Stimulated activated naive CD8-positive, alpha-beta T cell treated with anti-CD3 and anti-CD28 coated beads, Interleukin-15, Interleukin-2, amounts not matched to agents 100 U/mL and 50 U/mL, for 24 hours (primary cell): ENCODE results near the gene FRMD8.
"Not testable (repeated sequence)": the region's sequence is repeated elsewhere in the genome, so short reads cannot be mapped to it uniquely, and the experiment has no call there.

ENCODE experiments used
- ATAC-seq: fragments of 150-1000 bp; cut with Tn5 transposase; one replicate; pipeline ENCODE4 v1.10.0; 2021
- DNase-seq: peaks from one replicate; pipeline ENCODE4 v3.0.0; 2021

The FRMD8 gene

DNA sequence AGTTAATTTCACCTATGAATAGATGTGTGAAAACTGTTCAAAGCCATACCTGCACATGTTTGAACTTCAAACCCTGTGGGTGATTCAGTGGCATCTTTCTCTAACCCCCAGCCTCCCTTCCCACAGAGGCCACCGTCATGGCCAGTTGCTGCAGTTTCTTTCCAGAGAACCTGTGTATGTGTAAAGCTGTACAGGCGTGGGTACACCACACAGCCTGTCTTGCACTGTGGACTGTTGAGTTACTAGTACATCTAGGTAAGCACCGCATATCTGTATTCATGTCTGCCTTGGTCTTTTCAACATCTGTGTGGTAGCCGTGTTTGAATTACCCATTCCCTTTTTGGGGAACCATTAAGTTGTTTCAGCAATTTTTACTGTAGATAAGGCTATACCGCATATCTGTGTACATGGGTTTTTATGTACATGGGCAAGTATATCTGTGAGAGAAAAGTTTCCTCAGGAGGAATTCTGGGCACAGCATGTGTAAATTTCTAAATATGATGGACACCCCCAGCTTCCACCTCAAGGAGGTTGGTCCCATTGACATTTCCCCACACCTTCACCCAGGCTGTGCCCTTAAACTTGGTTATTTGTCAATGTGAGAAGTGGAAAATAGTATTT lies 50.1 kb downstream of the FRMD8 start:
- ATAC-seq (no peak), DNase-seq (no peak)

DNA sequence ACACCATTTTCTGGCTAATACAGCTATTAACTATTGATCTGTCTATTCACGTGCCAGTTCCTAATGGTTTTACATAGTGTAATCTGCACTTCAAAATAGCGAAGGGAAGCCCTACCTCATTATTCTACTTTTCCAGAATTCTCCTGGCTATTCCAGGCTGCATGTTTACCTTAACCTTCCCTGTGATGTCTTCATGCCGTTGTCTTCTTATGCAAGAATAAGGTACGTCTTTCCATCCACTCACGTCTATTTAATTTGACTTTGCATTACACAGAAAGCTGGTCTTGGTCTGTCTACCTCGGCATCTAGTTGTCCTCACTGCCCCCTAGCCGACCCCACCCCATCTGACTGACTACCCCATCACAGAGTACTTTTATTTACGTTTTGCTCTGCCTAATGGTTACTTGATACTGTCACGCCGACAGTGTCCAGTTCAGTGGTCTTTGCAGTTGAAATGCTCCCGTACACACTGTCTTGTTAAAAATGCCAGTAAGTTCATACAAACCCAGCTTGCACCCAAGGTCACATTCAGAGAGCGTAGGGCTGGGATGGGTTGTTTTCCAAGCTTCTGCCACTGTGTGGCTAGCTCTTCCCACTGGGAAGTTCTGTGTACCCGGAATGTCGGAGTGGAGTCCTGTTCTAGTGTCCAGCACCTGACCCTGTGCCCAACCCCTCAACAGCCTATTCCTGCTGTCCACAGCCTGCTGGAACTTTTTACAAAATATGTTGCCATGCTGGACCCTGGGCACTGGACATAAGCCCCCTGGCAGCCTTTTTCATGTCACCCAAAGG lies 51.2 kb downstream of the FRMD8 start:
- ATAC-seq (no peak), DNase-seq (no peak)

DNA sequence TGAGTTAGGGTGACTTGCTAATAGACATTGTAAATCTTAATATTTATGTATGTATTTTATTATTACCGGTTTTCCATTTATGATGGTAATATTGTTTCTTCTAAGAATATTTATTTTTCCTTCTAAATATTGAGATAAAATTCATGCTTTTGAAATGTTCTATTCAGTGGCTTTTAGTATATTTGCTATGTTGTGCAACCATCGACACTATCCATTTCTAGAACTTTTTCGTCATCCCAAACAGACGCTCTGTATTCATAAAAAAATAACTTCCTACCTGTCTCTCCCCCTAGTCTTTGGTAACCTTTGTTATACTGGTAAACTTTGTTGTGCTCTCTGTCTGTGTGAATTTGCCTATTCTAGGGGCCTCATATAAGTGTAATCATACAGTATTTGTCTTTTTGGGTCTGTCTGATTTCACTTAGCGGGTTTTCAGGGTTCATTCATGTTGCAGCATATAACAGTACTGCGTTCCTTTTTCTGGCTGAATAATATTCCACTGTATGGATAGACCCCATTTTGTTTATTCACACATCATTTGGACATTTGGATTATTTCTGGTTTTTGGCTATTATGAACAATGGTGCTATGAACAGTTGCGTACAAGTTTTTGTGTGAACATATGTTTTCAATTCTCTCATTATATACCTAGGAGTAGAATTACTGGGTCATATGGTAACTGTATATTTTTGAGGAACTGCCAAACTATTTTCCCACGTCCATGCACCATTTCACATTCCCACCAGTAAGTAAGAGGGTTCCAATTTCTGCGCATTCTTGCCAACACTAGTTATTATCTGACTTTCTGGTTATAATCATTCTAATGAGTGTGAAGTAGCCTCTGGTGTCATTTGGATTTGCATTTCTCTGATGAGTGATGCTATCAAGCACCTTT lies 52.1 kb downstream of the FRMD8 start:
- ATAC-seq = no peak
- DNase-seq = no peak

DNA sequence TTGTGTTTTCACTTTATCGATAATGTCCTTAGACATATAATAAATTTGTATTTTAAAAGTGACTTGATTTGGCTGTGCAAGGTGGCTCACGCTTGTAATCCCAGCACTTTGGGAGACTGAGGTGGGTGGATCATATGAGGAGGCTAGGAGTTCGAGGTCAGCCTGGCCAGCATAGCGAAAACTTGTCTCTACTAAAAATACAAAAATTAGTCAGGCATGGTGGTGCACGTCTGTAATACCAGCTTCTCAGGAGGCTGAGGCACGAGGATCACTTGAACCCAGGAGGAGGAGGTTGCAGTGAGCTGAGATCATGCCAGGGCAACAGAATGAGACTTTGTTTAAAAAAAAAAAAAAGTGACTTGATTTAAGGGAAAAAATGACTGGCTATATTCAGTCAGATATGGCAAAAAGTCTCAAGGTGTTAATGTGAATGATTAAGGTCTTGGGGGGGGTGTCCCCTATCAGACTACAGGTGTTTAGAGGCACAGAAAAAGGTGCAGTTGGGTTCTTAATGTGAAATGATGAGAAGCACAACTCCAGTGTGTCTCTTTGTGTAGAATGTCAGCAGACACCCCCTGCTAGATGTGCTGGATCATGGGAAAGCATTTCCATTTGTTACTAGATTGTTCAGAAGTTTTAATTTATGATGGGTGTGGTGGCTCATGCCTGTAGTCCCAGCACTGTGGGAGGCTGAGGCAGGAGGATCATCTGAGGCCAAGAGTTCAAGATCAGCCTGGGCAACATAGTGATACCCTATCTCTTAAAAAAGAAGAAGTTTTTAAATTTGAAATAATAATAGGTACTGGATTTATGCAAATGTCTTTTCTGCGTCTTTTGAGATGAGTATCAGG lies 53.1 kb downstream of the FRMD8 start:
- DNase-seq (no peak), ATAC-seq (peak; percentile 53)

DNA sequence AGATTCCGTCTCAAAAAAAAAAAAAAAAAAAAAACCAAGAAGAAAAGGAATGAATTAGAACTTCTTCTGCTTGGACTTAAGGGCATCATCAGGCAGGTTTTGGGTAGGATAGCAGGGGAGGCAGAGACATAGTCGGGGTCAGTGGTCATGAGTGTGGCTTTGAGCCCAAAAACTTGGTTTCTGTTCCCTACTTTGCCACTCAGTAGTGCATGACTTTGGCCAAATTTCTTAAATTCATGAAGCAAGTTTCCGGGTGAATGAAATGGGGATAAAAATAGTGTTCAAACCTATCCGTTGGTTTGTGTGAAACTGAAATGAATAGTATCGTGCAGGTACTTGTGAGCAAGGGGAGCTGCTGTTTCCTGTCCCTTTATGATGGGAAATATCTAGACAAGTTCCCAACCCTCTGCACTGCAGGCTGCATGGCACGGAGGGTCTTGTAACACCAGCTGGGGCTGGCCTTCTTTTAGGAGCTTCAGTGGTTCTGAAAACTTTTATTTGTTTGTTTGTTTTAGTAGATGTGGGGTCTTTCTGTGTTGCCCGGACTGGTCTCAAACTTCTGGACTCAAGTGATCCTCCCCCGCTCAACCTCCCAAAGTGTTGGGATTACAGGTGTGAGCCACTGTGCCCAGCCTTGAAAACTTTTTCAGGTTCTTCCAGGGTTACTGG lies 54.5 kb downstream of the FRMD8 start:
- ATAC-seq = peak; percentile 15
- DNase-seq = no peak

DNA sequence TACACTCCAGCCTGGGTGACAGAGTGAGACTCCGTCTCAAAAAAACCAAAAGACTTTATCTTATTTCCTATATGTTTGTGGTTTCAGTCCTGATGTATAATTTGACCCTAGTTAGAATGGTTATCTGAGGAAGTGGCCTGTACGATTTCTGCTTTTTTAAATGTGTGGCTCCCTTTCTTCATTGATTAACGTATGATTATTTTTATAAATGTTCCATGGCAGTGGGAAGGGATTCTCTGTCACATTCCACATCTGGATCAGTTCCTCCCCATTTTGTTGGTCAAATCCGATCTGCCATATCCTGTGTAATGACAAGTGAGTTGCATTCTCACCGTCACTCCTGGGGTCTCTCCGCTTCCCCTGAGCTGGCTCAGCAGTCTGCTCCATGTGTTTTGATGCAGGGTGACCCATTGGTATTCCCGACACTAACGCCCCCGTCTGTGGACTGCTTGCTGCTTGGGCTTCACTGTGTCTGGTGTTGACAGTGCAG lies 56.5 kb downstream of the FRMD8 start:
- no peak for ATAC-seq
- no peak for DNase-seq

DNA sequence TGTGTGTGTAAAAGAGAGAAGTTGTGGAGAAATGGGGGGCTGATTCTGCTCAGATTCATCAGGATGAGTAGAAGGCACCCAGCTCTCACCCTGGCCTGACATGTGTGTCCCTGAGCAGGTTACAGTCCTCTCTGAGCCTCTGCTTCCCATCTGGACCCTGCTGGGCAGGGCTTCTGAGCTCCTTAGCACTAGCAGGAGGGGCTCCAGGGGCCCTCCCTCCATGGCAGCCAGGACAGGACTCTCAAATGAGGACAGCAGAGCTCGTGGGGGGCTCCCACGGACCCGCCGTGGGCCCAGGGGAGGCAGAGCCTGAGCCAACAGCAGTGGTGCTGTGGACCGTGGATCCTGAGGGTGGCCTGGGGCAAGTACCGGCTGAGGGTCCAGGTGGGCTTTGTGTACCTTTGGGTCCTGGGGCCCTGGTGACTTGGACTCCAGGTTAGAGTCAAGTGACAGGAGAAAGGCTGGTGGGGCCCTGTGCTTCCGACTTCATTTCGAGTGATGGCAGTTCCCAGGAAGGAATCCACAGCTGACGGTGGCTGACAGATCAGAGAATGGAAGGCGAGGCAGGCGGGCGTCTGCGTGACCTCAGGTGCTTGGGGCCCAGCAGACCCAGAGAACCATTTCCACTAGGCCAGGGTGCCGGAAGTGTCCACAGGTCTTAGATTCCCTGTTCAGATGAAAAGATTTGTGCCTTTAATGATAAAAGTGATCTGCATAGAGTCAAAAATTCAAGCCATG lies 58.0 kb downstream of the FRMD8 start:
- no peak for DNase-seq
- ATAC-seq = no peak

DNA sequence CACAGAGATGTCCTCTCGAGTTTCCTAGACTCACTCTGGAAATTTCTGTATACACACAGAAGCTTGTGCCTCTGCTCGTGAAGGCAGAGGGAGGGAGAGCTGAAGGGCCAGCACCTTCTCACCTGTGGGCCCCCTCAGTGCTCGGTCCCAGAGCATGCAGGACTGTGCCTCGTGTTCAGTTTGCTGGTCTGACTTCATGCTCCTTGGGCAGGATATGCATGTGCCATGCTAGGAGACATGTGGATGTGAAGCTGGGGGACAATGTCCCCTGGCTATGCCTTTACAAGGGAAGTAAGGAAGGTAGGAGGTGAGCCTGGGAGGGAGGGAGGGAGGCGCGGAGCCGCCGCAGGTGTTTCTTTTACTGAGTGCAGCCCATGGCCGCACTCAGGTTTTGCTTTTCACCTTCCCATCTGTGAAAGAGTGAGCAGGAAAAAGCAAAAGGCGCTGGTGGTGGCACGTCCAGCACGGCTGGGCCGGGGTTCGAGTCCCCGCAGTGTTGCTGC lies 58.7 kb downstream of the FRMD8 start:
- no peak for DNase-seq
- no peak for ATAC-seq

DNA sequence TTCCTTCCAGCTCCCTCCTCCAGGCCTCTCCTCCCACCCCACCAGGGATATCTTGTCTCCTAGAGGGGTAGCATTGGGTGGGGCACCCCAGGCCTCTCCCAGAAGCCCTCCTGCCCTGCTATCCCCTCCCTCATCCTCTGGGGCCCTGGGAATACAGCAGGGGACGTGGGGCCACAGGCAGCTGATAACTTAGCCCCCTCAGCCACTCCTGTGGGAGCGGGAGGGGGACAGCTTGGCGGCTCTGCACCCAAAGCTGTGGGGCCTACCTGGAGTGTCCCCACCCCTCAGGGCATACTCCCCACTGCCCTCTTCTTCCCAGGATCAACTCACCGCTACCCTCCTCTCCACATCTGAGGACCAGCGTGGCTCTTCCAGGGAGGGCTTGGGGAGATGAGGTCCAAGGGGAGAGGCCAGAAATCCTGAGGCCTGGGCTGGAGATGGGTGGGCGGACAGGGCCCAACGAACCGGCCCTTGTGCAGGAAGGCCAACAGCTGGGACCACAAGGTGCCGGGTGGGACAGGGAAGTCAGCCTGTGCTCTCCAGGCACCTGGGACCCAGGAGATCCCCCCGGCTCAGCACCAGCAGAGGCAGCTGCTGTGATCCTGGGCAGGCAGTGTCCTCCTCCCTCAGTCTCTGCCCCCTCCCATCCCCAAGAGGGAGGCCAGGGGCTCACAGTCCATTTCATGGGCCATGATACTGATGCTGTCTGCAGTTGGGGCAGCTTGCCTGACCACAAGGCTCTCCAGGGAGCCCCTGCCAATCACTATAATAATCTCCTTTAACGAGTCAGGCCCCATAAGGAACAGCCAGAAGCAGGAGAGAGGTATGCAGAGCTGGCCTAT lies 59.4 kb downstream of the FRMD8 start:
- ATAC-seq (peak; percentile 7), DNase-seq (no peak)

DNA sequence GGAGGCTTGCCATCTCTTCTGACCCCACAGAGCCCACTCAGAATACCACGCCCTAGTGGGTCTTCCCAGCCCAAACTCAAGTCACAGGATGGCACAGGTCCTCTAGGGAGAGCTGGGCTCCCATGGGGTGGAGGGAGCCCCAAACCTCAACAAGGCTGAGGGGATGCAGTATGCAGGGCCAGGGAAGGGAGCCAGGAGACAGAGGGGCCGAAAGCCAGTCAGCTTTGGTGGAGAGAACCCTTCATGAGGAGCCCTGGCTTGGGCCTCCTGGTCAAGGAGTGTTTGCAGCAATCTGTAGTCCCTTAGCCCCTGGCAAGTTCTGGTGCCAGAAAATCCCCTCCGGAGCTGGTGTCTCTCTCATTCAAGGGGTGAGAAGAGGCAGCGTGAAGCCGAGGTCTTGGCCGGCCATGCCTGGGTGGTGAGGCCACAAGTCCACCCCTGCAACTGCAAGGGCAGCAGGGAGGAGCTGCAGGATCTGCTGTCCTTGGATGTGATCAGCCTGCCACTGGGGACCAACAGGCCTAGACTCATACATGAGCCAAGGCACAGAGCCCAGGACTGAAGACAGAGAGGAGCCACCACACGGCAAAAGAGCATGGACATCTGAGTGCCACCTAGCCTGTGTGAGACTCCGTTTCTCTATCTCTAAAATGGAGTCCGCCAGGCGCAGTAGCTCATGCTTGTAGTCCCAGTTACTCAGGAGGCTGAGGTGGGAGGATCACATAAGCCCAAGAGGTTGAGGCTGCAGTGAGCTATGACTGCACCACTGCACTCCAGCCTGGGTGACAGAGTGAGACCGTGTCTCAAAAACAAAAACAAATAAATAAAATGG lies 60.2 kb downstream of the FRMD8 start:
- DNase-seq = no peak
- ATAC-seq = no peak

DNA sequence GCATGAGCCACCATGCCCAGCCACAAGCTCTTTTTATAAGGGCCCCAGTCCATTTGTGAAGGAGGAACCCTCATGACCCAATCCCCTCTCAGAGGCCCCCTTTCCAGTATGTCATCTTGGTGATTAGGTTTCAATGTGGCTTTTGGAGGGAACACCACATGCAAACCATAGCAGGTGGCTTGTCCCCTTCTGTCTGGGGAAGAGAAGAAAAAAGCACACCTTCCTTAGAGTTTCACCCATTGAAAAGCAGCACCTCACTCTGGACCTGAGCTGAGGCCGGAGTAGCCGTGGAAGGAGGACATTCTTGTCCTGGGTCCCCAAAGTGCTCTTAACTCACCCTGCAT lies 61.6 kb downstream of the FRMD8 start:
- DNase-seq = no peak
- ATAC-seq = no peak

DNA sequence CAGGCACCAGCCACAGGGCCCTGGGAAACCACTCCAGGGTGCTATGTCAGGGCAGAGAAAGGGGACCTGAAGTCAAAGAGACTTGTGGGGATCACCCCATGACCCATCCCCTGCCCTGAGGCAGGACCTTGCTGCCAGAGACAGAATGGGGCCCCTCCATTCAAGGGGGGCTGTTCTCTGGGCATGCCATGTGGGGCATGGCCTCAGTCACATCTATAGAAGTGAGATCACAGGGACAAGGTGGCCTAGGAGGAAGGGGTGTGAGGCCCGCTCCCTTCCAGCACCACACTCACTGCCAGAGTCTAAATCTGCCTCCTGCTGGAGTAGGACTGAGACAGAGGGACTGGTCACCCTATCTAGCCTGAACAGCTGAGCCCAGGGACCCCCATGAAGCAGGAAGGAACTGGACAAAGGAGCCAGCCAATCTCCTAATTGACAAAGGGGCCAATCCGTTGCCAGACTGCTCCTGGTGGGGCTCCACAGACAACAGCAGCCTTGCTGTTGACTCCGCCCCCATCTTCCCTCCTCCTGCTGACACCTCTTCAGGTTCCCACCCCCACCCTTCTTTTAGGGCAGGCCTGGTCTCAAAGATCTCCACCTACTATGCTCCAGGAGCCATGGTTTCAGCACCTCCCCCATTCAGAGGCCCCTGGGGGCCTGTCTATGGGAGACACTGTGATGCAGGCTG lies 62.1 kb downstream of the FRMD8 start:
- peak; percentile 25 for ATAC-seq

DNA sequence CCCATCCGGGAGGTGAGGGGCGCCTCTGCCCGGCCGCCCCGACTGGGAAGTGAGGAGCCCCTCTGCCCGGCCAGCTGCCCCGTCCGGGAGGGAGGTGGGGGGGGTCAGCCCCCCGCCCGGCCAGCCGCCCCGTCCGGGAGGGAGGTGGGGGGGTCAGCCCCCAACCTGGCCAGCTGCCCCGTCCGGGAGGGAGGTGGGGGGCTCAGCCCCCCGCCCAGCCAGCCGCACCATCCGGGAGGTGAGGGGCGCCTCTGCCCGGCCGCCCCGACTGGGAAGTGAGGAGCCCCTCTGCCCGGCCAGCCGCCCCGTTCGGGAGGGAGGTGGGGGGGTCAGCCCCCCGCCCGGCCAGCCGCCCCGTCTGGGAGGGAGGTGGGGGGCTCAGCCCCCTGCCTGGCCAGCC lies 64.9 kb downstream of the FRMD8 start:
- ATAC-seq, DNase-seq: not testable (repeated sequence)

More for the DNA sequence above, 62.1 kb downstream of the FRMD8 start:
- DNase-seq = no peak

DNA sequence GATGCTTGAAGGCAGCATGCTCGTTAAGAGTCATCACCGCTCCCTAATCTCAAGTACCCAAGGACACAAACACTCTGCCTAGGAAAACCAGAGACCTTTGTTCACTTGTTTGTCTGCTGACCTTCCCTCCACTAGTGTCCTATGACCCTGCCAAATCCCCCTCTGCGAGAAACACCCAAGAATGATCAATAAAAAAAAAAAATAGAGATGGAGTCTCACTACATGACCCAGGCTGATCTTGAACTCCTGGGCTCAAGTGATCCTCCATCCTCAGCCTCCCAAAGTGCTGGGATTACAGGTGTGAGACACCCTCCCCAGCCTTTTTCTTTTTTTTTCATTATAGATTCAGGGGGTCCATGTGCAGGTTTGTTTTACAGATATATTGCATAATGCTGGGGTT lies 65.8 kb downstream of the FRMD8 start:
- not testable (repeated sequence) for DNase-seq, ATAC-seq

DNA sequence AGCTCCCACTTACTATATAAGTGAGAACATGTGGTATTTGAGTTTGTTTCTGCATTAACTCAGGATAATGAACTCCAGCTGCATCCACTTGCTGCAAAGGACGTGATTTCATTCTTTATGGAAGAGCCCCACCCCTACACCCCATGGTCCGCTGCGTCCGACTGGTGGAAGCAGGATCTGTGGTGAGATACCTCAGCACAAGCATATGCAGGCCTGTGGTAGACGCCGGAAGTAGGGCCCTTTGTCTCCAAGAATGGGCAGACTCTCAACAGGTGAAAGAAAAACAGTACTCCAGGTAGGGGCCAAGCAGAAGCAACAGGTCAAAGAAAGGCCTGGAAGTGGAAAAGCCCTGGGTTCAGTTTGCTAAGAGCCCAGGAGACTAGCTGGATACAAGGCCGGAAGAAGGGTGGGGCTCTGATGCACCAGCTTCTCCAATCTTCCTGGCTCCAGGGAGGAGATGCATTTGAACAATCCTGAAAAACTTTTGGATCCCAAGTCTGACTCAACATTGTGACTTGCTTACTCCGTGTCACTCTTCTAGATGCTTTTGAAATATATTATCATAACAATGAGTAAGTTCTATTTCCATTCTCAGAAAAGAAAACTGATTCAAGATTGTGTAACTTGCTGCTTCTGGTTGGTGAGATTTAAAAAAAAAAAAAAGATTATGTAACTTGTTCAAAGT lies 66.5 kb downstream of the FRMD8 start:
- DNase-seq = no peak
- ATAC-seq = no peak

DNA sequence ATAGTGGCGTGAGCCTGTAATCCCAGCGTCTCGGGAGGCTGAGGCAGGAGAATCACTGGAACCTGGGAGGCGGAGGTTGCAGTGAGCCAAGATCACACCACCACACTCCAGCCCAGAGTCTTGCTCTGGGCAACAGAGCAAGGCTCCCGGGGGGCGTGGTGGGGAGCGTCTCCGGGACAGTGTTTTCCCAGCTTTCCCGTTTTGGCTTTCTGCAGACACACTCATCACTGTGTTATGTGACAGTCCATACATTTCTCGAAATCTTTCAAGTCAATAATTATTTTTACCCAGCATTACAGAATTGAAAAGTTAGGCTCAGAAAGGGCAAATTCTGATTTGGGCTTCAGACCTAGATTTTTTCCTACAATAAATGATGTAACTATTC lies 67.9 kb downstream of the FRMD8 start:
- ATAC-seq = no peak
- no peak for DNase-seq
